ENCODE data around the gene RIPOR3.

- TF ChIP-seq TAF1 (IDR thresholded peaks at IDR 0.05; ENCODE audit: borderline replicate concordance, low read depth, low read length) (no peak), POLR2A (IDR thresholded peaks at IDR 0.05; ENCODE audit: low read depth, low read length) (no peak)
Observed at GRCh38 chr20:50723672-50724071, 32.3 kb upstream of the RIPOR3 start.
